GM19438 (cell line): Measurements from ENCODE around the gene CCDC137.
"Not testable (repeated sequence)": the region's sequence is repeated elsewhere in the genome, so short reads cannot be mapped to it uniquely, and the experiment has no call there.

ENCODE experiments used
- ATAC-seq: cut with Tn5 transposase; IDR thresholded peaks from one replicate; pipeline ENCODE4 v1.9.1; 2021; ENCODE audit warnings: low read depth; ENCODE audit not compliant: unreplicated experiment

The CCDC137 gene

DNA sequence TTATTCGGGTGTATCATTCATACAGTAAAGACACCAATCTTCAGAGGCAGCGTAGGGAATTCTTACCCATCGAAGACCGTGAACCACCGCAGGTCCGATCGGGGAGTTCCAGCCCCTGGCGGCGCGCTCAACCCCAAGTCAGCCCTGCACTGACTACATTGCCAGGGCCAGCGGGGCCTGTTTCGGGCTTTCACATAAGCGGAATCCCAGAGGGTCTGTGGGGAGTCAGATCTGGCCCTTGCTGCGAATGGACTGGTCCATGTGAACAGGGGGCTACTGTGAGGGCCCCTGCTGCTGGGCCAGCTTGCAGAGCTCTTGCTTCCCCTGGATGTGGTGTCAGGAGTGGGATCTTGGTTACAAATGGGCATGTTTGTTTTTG, 17.8 kb upstream of the CCDC137 start:
- no peak for ATAC-seq

DNA sequence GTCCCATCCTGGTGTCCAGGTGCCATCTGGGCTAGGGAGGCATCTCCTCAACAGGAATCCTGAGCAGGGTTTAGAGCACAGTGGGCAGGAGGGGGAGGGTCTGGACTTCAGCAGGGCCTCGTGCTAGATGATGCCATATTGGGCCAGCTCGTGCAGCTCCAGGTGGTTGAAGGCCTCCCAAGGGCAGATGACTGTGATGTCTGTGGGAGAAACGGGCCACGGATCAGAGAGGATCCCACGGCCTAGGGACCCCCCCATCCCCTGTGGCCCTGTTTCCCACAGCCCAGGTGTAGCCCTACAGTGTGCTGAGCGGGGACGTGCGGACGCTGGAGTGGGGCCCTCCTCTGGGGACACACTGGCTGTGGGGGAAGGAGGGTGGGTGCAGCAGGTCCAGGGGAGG, 15.6 kb upstream of the CCDC137 start:
- no peak for ATAC-seq

DNA sequence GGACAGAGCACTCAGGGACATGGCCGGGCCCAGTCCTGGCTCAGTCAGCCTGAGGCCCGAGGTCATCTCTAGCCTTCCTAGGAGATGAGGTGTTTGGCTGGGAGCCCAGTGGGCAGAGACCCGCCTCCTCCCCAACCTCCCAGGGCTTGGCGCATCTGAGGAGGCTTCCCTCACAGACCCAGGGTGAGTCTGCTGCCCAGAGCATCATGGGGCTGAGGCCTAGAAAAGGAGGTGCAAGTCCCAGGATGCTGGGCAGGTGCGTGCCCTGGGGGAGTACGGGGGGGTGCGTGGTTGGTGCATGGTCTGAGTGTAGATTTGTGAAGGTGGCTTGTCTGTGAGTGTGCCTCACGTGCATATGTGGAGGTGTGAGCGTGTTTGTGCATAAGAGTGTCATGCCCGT, 14.8 kb upstream of the CCDC137 start:
- ATAC-seq = no peak

DNA sequence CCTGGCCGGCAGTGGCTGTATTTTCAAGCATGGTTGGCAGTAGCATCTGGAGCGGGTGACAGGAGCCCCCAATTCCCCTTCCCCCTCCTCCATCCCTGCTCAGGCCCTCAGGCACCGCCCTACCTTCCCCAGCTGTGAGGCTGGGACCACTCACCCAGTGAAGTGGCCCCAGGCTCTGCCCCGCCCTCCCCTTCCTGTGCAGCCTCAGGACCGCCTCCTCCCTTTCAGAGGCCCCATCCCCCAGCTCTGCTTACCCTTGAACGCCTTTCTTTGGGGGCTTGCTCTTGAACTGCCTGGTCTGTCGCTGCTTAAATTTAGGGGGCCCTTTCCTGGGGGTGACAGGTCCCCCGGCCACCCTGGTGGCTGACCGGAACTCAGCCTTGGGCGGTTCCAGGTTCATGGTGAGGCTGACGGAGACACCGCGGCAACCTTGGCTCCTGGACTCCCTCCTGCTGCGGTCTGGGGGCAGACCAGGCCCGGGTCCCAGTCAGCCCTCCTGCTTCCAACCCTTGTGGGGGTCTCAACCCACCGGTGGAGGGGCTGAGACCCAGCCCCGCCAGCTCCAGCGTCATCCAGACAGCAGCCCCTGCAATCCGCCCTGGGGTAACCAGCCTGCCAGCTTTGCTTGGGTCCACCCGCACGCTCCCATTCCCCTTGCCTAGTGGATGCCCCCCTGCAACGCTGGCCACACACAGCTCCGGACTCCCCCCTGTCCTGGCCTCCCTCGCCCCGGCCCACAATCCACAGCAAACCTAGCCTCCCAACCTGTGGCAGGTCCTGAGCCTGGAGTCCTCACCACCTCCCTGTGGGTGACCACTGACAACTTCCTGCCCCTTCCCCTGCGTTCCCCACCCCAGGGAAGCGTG, 13.4 kb upstream of the CCDC137 start:
- no peak for ATAC-seq

DNA sequence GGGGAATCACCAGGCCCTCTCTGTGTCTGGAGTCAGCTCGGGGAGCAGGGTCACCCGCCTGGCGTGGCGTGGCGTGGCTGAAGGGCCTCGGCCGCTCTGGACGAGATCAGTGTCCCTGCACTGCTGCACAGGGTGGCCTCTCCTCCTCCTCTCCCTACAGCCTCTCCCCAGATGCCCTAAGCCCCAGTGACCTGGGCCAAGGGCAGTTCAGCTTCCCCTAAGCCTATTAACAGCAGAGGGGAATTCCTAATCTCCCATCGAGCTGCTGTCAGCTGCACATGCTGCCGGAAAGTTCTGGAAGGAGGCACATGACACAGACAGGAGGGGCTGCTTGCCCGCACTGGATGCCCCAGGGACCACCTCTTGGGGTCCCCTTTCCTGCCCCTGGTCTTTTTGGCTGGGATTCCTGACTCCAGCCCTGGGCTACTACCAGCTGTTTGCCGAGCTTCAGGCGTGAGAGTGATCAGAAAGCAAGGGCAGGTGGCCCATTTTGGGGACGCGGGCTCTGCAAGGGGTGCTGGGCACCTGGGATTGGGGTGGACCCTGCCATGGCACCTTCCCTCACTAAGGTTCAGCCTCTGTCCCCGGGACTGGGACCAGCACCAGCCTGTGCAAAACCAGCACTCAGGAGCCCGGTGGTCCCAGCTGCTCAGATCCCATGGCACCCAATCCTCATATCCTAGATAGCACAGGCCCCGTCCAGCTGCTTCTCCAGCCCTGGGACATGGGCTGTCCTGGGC, 11.0 kb upstream of the CCDC137 start:
- ATAC-seq = no peak

DNA sequence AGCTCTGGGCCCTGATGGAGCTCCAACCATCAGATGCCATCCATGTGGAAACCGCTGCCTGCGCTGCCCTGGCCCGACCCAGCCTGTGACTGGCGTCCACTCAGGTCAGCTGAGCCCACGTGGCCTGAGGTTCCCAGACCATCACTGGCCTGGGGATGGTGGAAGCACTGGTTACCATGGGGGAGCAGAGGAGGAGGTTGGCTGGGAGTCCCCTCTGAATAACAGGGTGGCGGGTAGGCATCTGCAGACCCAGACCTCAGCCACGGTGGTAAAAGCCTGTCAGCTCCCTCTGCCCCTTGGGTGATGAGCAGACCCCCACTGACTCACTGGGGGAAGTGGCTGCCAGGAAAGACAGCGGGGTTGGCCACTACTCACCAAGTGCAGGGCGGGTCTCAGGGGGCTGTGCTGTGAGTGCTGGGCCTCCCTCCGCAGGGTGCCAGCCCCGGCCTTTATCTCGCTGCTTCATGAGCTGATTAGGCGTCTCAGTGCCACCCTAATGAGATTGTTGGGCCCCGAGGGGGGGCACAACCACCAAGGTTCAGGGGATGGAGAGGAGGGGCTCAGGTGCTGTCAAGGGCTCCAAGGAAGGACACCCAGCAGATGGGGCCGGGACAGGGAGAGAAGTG, 10.3 kb upstream of the CCDC137 start, which contains the start of gene PDE6G:
PDE6G (minus strand) TSS at position 425 of the 626 bp plus-strand sequence. CDS start 3,237 bp downstream, outside the sequence.
- ATAC-seq = no peak

DNA sequence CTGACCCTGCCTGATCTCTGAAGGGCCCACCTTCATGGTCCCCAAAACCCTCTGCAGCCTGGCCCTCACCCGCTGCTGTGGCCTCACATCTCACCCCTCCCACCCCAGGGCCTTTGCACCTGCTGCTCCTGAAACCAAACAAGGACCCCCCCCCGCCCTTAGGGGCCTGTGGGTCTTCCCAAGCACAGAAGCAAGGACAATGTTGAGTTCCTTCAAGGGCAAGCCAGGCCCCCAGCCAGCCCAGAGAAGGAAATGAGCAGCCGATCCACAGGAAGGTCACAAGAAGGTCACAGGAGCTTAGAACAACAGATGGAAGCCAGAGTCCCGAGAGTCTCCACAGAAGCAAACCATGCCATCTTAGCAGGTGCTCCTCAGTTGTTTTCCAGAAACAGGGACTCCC, 9.7 kb upstream of the CCDC137 start:
- ATAC-seq = no peak

DNA sequence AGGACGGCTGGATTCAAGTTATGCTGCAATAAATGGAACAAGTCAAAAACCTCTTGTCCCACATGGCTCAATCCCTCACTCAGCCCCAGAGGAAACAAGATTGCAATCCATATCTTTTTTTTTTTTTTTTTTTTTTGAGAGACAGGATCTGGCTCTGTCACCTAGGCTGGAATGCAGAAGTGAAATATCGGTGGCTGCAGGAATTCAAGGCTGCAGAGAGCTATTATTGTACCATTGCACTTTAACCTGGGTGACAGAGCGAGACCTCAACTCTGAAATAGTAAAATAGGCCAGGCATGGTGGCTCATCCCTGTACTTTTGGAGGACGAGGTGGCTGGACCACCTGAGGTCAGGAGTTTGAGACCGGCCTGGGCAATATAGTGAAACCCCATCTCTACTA, 7.5 kb upstream of the CCDC137 start:
- ATAC-seq = no peak

DNA sequence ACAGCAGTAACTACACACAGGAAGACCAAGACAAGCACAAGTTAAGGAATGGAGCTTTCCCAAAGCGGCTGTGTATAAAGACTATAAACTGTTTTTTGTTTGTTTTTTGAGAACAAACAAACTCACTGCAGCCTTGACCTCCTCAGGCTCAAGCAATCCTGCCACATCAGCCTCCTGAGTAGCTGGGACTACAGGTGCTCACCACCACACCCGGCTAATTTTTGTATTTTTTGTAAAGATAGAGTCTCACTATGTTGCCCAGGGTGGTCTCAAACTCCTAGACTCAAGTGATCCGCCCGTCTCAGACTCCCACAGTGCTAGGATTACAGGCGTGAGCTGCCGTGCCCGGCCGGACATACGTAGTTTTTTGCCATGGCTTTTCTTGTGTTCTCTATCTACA, 6.1 kb upstream of the CCDC137 start:
- ATAC-seq = no peak

DNA sequence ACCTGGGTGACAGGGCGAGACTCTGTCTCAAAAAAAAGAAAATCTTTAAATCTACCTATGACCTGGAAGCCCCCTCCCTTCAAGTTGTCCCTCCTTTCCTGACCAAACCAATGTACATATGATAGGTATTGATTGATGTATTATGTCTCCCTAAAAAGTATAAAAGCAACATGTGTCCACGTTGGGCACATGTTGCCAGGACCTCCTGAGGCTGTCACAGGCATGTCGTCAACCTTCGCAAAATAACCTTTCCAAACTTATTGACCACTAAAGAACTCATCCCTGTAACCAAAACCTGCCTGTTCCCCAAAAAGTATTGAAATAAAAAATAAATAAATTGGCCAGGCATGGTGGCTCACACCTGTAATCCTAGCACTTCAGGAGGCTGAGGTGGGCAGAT, 4.5 kb upstream of the CCDC137 start:
- no peak for ATAC-seq

DNA sequence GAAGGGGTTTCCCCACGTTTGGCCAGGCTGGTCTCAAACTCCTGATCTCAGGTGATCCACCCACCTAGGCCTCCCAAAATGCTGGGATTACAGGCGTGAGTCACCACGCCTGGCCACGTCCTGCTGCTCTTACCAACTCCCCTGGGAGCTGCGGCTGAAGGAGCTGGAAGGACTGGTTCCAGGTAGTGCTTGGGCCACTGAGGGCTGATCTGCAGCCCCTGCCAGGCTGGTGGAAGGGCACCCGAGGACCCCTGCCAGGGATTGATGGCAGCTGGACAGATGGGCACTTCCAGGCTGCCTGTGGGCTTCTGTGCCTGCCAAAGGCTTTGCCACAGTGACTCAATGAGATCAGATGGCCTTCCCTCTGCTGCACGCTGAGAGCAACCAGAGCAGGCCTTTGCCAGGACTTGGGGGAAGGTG, 2.5 kb upstream of the CCDC137 start:
- ATAC-seq = no peak

DNA sequence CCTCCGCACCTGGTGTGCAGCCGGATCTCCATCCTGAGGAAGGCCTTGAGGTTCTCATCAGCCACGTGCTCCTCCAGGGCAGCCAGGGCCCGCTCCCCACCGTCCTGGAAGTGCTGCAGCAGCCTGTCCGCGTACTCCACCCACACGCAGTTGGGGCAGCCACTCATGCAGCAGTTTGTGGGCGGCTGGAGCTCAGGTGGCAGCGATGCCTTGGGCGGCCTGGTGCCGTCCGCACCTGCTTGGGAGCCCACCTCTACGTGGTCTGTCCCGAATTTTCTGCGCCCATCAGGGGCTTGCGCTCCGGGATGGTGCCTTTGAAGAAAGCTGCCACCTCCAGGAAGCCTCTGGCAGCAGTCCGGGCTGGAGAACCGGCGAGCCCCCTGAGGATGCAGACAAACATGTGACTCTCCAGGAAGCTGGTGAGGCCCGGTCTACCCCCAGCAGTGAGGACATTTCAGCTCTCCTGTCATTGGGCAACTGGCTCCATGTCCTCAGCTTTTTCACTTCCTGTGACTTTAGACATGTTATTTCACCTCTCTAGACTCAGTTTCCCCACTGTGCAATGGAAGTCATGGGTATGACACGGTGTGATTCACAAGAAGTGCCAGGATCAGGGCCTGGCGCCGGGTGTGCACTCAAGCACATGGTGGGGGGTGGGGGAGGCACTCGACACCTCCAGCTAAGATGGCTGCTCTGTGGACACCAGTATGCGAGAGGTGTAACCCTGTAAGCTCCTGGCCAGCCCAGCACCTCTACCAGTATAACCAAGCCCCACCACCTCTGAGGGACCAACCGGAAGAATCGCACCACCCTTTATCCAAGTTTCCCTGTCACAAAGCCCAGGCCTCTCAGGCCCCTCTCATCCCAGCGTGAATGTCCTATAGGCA, 1.1 kb upstream of the CCDC137 start:
- ATAC-seq = peak; percentile 3

DNA sequence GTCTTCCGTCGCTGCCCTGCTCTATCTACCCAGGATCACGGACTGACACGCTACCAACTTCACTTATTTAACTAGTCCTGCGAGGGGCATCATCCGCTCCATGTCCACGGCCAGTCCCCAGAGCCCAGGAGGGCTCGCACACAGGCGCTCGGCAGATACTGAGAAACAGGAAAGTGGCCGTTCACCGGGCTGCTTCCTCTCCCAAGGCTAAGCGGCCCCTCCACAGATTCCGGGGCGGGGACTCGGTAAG, 520 bp upstream of the CCDC137 start:
- no peak for ATAC-seq

DNA sequence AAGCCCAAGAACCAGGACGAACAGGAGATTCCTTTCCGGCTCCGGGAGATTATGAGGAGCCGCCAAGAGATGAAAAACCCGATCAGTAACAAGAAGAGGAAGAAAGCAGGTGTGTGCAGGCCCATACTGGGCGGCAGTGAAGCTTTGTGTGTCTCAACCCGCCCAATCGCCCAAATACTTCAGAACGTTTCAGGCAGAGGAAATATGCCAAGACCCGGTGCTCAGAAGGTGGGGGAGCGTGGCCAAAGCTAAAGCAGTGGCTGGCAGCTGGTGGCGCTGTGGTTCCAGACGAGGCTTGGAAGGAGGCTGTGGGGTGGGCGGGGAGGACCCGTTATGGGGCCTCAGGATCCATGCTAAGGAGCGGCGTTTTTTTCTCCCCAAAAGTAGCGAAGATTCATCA, 1.2 kb downstream of the CCDC137 start:
- no peak for ATAC-seq

DNA sequence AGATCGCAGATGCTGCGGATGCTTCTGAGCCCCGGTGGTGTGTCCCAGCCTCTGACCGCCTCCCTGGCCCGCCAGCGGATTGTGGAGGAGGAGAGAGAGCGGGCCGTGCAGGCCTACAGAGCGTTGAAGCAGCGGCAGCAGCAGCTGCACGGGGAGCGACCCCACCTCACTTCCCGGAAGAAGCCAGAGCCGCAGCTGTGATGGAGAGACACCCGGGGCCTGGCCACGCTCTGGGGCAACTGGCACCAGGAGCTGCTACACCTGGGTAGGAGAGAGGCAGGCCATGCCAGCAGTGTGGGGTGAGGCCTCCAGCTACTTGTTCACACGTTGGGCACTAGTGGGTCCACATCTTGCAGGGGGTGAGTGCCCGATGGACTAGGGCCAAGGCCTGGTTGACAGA, 6.0 kb downstream of the CCDC137 start:
- no peak for ATAC-seq

DNA sequence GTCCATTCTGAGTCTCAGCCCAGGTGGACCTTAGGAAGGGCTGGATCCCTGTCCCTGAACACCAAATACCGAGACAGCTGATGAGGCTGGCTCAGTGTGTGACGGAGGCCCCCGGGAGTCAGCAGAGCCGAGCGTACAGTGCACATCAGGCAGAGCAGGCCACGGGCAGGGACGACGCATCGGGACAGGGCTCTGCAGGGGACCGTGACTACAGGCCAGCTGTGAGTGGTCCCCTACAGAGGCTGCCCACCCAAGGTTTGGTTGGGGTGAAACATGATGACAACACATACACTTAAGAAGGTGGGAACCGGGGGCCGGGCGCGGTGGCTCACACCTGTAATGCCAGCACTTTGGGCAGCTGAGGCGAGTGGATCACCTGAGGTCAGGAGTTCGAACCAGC, 6.4 kb downstream of the CCDC137 start:
- no peak for ATAC-seq

DNA sequence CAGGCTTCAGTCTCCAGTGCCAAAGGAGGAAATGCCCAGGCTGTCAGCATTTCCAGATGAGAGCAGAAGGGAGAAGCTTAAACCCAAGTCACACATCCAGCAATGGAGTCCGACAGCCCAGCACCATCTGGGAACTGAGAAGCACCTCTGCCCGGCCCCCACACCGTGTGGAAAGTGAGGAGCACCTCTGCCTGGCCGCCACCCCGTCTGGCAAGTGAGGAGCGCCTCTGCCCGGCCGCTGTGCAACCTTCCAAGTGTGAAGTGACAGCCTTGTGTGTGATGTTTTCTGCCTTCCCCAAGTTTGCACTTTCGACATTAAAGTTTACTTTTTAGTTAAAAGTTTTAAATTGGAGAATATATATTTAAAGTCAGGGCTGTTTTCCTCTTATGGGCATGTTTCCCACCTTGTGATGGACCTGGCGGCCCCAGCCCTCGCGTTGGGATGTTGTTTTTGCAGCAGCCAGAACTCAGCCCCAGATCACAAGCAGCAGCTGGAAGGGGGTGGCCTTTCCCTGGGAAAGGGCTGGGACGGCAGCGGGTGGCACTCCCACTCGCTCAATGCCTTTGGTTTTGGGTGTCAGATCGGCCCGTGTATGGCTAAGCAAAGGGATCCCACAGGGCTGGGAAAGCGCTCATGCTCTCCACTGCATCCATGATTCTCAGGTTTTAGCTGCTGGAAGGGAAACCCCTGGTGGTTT, 7.2 kb downstream of the CCDC137 start:
- ATAC-seq = no peak

DNA sequence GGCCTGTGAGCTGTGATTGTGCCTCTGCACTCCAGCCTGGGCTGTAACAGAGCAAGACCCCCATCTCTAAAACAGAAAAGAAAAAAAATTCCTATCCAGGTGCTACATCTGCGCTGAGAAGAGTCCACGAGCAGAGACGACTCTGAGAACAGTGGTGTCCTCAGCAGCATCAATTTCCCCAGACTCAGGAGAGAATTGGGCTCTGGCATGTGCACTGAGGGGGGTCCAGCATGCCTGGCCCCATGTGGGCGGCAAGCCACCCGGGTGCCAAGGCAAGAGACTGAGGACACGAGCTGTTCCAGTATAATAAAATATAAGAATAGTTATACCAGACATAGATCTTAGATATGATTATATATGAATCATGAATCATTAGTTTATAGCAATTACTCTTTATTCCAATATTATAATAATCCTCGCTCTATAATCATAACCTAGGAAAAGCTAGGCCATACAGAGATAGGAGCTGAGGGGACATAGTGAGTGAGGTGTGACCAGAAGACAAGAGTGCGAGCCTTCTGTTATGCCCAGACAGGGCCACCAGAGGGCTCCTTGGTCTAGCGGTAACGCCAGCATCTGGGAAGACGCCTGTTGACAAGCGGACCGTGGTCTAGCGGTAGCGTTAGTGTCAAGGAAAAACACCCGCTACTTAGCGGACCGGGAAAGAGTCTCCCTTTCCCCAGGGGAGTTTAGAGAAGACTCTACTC, 9.1 kb downstream of the CCDC137 start:
- not testable (repeated sequence) for ATAC-seq

DNA sequence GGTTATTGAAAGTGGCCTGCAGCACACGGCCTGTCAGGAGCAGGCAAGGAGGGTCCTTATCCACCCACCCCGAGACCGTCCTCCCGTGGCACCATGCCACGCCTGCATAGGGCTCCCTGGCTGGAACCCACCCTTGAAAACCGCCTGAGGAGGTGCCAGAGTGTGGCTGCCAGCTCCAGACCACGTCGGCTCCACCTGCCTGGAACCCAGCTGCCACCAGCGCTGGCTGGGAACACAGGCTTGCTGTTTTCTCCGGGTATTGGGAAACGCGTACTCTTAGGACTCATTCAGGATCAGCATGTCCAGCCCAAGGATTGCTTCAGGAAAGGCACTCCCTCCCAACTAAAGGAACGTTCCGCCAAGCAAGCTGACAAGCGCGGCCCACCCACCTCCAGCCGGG, 10.4 kb downstream of the CCDC137 start:
- no peak for ATAC-seq

DNA sequence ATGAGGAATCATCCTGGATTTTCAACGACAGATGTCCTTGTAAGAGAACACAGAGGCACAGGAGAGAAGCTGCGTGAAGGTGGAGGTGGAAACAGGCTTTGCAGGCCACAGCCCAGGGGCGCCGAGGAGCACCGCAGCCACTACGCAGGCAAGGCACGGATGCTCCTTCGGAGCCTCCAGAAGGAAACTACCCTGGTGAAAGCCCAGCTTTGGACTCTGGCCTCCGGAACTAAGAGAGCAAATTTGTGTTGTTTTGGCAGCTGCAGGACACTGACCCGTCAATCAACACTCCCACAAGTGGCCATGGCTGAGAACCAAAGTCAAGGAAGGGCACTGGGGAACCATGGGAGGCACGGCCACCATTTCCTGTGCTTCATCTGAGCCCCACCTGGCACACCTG, 13.6 kb downstream of the CCDC137 start:
- ATAC-seq = no peak
